GM12878 (cell line): ENCODE results near the gene MYRFL.

Experiments
- CBX3 ChIP-seq: fragments of 200-600 bp; sonication (generic); IDR thresholded peaks from 2 replicates; pipeline ENCODE4 v1.6.1; 2016; ENCODE audit warnings: low read depth, borderline replicate concordance
- CTCF ChIP-seq, 3 experiments: IDR thresholded peaks in 2 of 3; conservative IDR thresholded peaks in 1 of 3; 2 replicates each; pipeline ENCODE4 v1.5.1; 2011; ENCODE audit warnings: low read depth in 3 of 3, low read length in 3 of 3, mild to moderate bottlenecking in 3 of 3, control low read depth in 2 of 3, moderate library complexity in 2 of 3, inconsistent platforms in 1 of 3, mixed read lengths in 1 of 3; ENCODE audit not compliant: control insufficient read depth in 2 of 3, insufficient read depth in 1 of 3; ENCODE audit errors: extremely low read depth in 1 of 3
- ELK1 ChIP-seq: IDR thresholded peaks from 2 replicates; pipeline ENCODE4 v1.6.1; 2012; ENCODE audit warnings: low read depth, low read length, improper control_type of control experiment
- JUND ChIP-seq: IDR thresholded peaks from 2 replicates; pipeline ENCODE4 v1.6.1; 2012; ENCODE audit warnings: low read depth, mild to moderate bottlenecking, low read length, improper control_type of control experiment, moderate library complexity
- POLR2AphosphoS5 ChIP-seq: IDR thresholded peaks from 2 replicates; pipeline ENCODE4 v1.6.1; 2011; ENCODE audit warnings: mild to moderate bottlenecking, low read length, inconsistent platforms
- RAD21 ChIP-seq: IDR thresholded peaks from 2 replicates; pipeline ENCODE4 v1.6.1; 2011; ENCODE audit warnings: mild to moderate bottlenecking, low read depth, low read length, moderate library complexity; ENCODE audit not compliant: insufficient read depth
- RCOR1 ChIP-seq: conservative IDR thresholded peaks from 2 replicates; pipeline ENCODE4 v1.6.1; 2012; ENCODE audit warnings: low read depth, low read length, improper control_type of control experiment
- SRF ChIP-seq, 2 experiments: IDR thresholded peaks; 2 replicates each; pipeline ENCODE4 v1.6.1; 2011; ENCODE audit warnings: low read depth in 2 of 2, low read length in 2 of 2, mild to moderate bottlenecking in 1 of 2, moderate library complexity in 1 of 2
- TBL1XR1 ChIP-seq: IDR thresholded peaks from 2 replicates; pipeline ENCODE4 v1.6.1; 2012; ENCODE audit warnings: low read depth, low read length, improper control_type of control experiment
- TCF12 ChIP-seq: IDR thresholded peaks from 2 replicates; pipeline ENCODE4 v1.6.1; 2011; ENCODE audit warnings: low read depth, mild to moderate bottlenecking, low read length
- ZNF274 ChIP-seq: IDR thresholded peaks from one replicate; pipeline ENCODE4 v1.8.0; 2011; ENCODE audit not compliant: insufficient read length, insufficient read depth
- TF ChIP-seq, protein P1 (sequence below): fragments of 150-350 bp; IDR thresholded peaks from 2 replicates; pipeline ENCODE4 v1.6.1; 2014; ENCODE audit warnings: mild to moderate bottlenecking, low read depth, low read length

- TF ChIP-seq ZNF274 (no peak), RCOR1 (no peak), POLR2AphosphoS5 (no peak), CTCF (IDR thresholded peaks at IDR 0.05 in 2 of 3, conservative IDR thresholded peaks at IDR 0.05 in 1 of 3; ENCODE audit: control insufficient read depth in 2 of 3, extremely low read depth in 1 of 3, insufficient read depth in 1 of 3, low read depth in 3 of 3, low read length in 3 of 3) (no peak), TCF12 (no peak), CBX3 (no peak), TBL1XR1 (no peak), SRF (IDR thresholded peaks at IDR 0.05; ENCODE audit: low read depth in 2 of 2, low read length in 2 of 2) (no peak), JUND (no peak), ELK1 (no peak), RAD21 (no peak)
- TF ChIP-seq, protein P1, sequence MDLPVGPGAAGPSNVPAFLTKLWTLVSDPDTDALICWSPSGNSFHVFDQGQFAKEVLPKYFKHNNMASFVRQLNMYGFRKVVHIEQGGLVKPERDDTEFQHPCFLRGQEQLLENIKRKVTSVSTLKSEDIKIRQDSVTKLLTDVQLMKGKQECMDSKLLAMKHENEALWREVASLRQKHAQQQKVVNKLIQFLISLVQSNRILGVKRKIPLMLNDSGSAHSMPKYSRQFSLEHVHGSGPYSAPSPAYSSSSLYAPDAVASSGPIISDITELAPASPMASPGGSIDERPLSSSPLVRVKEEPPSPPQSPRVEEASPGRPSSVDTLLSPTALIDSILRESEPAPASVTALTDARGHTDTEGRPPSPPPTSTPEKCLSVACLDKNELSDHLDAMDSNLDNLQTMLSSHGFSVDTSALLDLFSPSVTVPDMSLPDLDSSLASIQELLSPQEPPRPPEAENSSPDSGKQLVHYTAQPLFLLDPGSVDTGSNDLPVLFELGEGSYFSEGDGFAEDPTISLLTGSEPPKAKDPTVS: no peak
These were observed 122.1 kb downstream of the MYRFL start for GRCh38 chr12:69947123-69947522.
